DMS114 treated with DMSO at 0.1 percent for 48 hours (cell line): ENCODE results near the gene DNALI1.
"Not testable (repeated sequence)": the region's sequence is repeated elsewhere in the genome, so short reads cannot be mapped to it uniquely, and the experiment has no call there.

Experiments used
- DNase-seq: peaks from one replicate; lab custom pipeline; 2025; ENCODE audit not compliant: unreplicated experiment; lab: John Stamatoyannopoulos, UW

The DNALI1 gene

GRCh38 chr1:37556712-37557196 lies at the start of gene DNALI1:
Gene DNALI1 (plus strand): TSS chr1:37556940. CDS start chr1:37556995, 55 bp downstream.
- DNase-seq: peak; percentile 55

GRCh38 chr1:37509181-37509580 lies 47.6 kb upstream of the DNALI1 start:
- peak; percentile 52 for DNase-seq

GRCh38 chr1:37513795-37514349 lies 42.9 kb upstream of the DNALI1 start:
- peak; percentile 18 for DNase-seq

DNA sequence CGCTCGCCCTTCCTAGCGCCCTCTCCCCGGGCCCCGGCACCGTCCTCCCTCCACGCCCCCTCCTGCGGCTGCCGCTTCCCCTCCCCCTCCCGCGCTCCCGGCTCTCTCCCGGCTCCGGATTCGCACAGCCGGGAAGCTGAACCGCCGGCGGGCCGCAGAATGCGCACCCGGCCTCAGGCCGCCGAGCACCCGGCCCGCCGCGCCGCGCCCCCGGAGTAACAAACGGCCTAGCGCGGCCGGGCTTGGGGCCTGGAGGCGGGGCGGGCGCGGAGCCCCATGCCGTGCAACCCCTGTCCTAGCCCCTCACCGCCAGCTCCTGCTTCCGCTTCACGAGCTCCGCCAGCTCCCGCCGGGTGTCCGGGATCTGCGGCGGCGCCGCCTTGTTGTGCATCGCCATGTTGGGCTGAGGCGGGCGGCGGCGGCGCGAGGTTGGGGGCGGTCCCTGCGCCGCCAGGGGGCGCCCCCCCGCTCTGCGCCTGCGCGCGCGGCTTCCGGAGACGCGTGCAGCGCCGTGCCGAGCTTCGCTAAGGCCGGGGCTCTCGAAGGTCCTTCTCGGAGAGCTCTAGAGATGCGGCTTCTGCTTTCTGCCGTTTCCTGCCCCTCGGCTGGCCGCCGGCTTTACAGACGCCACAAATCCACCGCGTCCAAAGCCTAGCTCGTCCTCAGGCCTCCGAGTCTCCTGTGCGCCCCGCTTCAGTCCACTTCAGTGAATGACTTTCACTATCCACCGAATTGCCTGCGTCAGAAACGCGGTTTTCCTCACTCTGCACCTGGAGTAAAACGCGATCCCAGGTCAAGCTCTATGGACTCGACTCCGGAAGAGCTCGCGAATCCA lies 42.2 kb upstream of the DNALI1 start, which contains the start of gene MEAF6:
MEAF6 (minus strand) TSS at position 417 of the 835 bp plus-strand sequence; CDS start at position 397, 20 bp downstream.
- DNase-seq: peak; percentile 66

- DNase-seq: no peak
Observed at GRCh38 chr1:37515185-37516034, 41.3 kb upstream of the DNALI1 start.

GRCh38 chr1:37517569-37517968 lies 39.2 kb upstream of the DNALI1 start:
- no peak for DNase-seq

DNA sequence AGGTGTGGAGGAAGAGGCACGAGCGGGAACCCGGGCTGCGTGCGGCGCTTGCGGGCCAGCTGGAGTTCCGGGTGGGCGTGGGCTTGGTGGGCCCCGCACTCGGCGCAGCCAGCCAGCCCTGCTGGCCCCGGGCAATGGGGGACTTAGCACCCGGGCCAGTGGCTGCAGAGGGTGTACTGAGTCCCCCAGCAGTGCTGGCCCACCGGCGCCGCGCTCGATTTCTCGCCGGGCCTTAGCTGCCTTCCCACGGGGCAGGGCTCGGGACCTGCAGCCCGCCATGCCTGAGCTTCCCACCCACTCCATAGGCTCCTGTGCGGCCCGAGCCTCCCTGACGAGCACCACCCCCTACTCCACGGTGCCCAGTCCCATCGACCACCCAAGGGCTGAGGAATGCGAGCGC lies 38.5 kb upstream of the DNALI1 start:
- not testable (repeated sequence) for DNase-seq

DNA sequence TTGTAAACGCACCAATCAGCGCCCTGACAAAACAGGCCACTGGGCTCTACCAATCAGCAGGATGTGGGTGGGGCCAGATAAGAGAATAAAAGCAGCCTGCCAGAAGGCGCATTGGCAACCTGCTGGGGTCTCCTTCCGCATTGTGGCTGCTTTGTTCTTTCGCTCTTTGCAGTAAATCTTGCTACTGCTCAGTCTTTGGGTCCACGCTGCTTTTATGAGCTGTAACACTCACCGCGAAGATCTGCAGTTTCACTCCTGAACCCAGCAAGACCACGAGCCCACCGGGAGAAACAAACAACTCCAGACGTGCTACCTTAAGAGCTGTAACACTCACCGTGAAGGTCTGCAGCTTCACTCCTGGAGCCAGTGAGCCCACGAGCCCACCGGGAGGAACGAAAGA lies 37.8 kb upstream of the DNALI1 start:
- not testable (repeated sequence) for DNase-seq

DNA sequence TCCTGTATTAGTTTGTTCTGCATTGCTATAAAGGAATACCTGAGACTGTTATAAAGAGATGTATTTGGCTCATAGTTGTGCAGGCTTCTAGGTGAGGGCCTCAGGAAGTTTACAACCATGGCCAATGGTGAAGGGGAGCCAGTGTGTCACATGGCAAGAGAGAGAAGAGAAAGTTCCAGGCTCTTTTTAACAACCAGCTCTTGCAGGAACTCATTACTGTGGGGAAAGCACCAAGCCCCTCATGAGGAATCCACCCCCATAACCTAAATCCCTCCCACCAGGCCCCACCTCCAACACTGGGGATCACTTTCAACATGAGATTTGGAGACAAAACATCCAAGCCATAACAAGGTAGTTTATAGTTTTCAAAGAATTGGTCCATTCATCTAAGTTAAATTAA lies 37.1 kb upstream of the DNALI1 start:
- no peak for DNase-seq

GRCh38 chr1:37529888-37530287 lies 26.9 kb upstream of the DNALI1 start:
- DNase-seq: not testable (repeated sequence)

GRCh38 chr1:37532418-37533156 lies 24.2 kb upstream of the DNALI1 start:
- not testable (repeated sequence) for DNase-seq

DNA sequence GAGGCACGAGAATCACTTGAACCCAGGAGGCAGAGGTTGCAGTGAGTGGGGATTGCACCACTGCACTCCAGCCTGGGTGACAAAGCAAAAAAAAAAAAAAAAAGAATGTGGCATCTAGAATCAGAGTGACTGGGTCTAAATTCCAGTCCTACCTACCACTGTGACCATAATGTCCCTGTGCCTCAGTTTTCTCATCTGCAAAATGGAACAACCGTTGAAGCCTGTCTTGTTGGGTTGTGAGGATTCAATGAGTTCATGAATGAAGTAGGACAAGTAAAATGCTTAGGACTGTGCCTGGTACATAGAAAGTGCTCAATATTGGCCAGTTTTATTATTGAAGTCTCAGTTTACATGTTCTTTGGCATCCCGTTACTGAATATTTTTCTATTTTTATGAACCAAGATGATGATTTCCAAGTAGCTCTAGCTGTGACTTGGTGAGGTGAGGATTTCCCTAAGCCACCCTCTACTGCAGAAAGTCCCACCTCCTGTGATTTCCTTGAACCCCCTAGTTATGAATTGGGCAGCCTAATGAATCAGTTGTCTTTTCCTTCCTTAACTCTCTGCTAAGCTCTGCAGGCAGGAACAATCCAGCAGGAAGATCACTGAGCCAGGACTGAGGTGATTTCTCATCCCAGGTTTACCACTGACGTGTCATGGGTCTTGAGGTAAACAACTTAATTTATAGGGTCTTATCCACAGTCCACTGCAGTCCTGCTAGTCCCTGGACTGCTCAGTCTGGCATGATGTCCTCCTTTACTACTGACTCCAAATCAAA lies 23.2 kb upstream of the DNALI1 start:
- no peak for DNase-seq

GRCh38 chr1:37537378-37537777 lies 19.4 kb upstream of the DNALI1 start:
- no peak for DNase-seq

GRCh38 chr1:37539154-37539553 lies 17.6 kb upstream of the DNALI1 start:
- DNase-seq: not testable (repeated sequence)

GRCh38 chr1:37540036-37540785 lies 16.5 kb upstream of the DNALI1 start:
- no peak for DNase-seq

GRCh38 chr1:37544530-37544929 lies 12.2 kb upstream of the DNALI1 start:
- no peak for DNase-seq

DNA sequence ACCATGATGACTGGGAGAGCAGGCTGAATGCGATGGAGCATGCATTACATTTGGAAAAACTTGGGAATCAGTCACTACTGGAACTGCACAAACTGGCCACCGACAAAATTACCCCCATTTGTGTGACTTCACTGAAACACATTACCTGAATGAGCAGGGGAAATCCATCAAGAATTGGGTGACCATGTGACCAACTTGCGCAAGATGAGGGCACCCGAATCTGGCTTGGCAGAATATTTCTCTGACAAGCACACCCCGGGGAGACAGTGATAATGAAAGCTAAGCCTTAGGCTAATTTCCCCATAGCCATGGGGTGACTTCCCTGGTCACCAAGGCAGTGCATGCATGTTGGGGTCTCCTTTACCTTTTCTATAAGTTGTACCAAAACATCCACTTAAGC lies 11.7 kb upstream of the DNALI1 start:
- no peak for DNase-seq

DNA sequence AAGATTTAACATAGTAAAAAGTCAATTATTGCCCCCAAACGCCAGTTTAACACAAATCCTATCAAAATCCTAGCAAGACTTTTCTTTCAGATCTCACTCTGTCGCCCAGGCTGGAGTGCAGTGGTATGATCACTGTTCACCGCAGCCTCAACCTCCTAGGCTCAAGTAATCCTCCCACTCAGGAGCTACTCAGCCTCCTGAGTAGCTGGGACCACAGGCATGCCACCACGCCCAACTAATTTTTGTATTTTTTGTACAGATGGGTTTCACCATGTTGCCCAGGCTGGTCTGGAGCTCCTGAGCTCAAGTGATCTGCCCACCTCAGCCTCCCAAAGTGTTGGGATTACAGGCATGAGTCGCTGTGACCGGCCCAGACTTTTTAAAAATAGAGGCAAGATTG lies 7.4 kb upstream of the DNALI1 start:
- no peak for DNase-seq

DNA sequence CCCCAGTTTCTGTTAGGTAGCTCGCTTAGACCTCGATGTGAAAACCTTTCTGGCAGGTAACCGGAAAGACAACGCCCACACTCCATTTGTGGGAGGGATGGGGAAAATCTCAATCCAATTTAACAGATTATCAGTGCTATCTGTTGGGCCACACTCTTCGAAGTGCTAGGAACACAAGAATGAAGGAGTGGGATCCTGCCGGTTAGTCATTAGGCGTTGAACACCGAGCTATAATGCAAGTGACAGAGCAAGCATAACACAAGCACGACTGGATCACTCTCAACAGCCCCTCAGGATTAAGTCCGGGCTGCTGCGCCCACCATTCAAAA lies 3.2 kb upstream of the DNALI1 start:
- DNase-seq: no peak
